MM.1S (cell line): ENCODE results near the gene PPP2R2D.

Source experiments
- DNase-seq: peaks from one replicate; pipeline ENCODE4 v3.0.0-alpha.2; 2015
- H2AFZ ChIP-seq: fragments of 300-600 bp; sonication (generic); 2 replicates; pipeline ENCODE4 v1.6.0; 2016; ENCODE audit warnings: antibody characterized with exemption, low read length
- H3F3A ChIP-seq: fragments of 300-600 bp; sonication (generic); 2 replicates; pipeline ENCODE4 v1.6.1; 2016; ENCODE audit warnings: mild to moderate bottlenecking, antibody characterized with exemption, low read length, moderate library complexity, mixed read lengths; ENCODE audit not compliant: insufficient read depth
- H3K27ac ChIP-seq: fragments of 300-600 bp; sonication (generic); 2 replicates; pipeline ENCODE4 v1.5.1; 2016; ENCODE audit warnings: mild to moderate bottlenecking, low read length
- H3K27me3 ChIP-seq: fragments of 300-600 bp; sonication (generic); replicated peaks from 2 replicates; pipeline ENCODE4 v1.6.0; 2016; ENCODE audit warnings: low read length; ENCODE audit not compliant: insufficient read depth
- H3K36me3 ChIP-seq: fragments of 300-600 bp; sonication (generic); replicated peaks from 2 replicates; pipeline ENCODE4 v1.6.1; 2016; ENCODE audit warnings: mild to moderate bottlenecking, low read length, mixed read lengths; ENCODE audit not compliant: insufficient read depth
- H3K4me1 ChIP-seq: fragments of 300-600 bp; sonication (generic); 2 replicates; pipeline ENCODE4 v1.6.1; 2016; ENCODE audit warnings: low read length, mixed read lengths
- H3K4me2 ChIP-seq: fragments of 300-600 bp; sonication (generic); 2 replicates; pipeline ENCODE4 v1.6.0; 2016; ENCODE audit warnings: low read depth, low read length
- H3K4me3 ChIP-seq: fragments of 300-600 bp; sonication (generic); 2 replicates; pipeline ENCODE4 v1.5.1; 2016; ENCODE audit warnings: low read length, mixed read lengths
- H3K79me2 ChIP-seq: fragments of 300-600 bp; sonication (generic); 2 replicates; pipeline ENCODE4 v1.6.1; 2016; ENCODE audit warnings: mixed run types, low read length, mixed read lengths
- H3K9ac ChIP-seq: fragments of 300-600 bp; sonication (generic); 2 replicates; pipeline ENCODE4 v1.6.1; 2016; ENCODE audit warnings: low read length, mixed read lengths
- H3K9me2 ChIP-seq: fragments of 300-600 bp; sonication (generic); replicated peaks from 2 replicates; pipeline ENCODE4 v1.6.1; 2016; ENCODE audit warnings: mild to moderate bottlenecking, low read length, mixed read lengths; ENCODE audit not compliant: insufficient read depth
- H3K9me3 ChIP-seq: fragments of 300-600 bp; sonication (generic); replicated peaks from 2 replicates; pipeline ENCODE4 v1.6.1; 2016; ENCODE audit warnings: mild to moderate bottlenecking, low read length, mixed read lengths; ENCODE audit not compliant: insufficient read depth
- H4K20me1 ChIP-seq: fragments of 300-600 bp; sonication (generic); 2 replicates; pipeline ENCODE4 v1.6.1; 2016; ENCODE audit warnings: mild to moderate bottlenecking, low read length, moderate library complexity, mixed read lengths; ENCODE audit not compliant: insufficient read depth
- EZH2 ChIP-seq: fragments of 300-600 bp; sonication (generic); optimal IDR thresholded peaks from 2 replicates; pipeline ENCODE3; 2017; ENCODE audit warnings: low read depth, mild to moderate bottlenecking, antibody characterized with exemption, low read length, mixed read lengths
- EZH2phosphoT487 ChIP-seq: fragments of 300-600 bp; sonication (generic); IDR thresholded peaks from 2 replicates; pipeline ENCODE4 v1.6.1; 2018; ENCODE audit warnings: antibody characterized with exemption, low read length
- TF ChIP-seq, protein P1 (sequence below): fragments of 300-600 bp; sonication (generic); IDR thresholded peaks from 2 replicates; pipeline ENCODE4 v1.5.1; 2016; ENCODE audit warnings: antibody characterized with exemption, low read length, mixed read lengths

The PPP2R2D gene

DNA sequence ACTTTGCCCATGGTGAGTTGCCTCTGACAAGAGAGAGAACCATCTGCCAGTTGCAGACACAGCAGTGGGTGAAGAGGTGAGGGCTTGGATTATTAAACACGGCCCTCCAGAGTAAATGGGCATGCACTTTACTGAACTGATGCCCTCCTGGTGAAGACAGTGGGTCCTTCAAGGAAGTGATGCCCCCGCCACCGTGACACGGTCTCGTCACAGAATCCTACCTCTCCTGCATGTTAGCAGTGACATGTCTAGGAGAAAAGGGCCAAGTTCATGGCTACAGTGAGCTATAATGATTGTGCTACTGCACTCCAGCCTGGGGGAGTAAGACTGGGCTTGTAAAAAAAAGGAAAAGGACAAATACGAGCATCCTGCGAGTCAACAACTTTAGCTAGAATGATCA lies 78.5 kb downstream of the PPP2R2D start:
- H3K9me2 ChIP-seq = no peaks in the 10 kb centered on the region
- H4K20me1 ChIP-seq = no peaks in the 10 kb centered on the region
- H3K79me2 ChIP-seq = no peaks in the 10 kb centered on the region
- H3K27me3 ChIP-seq = peaks cover 4% of the 10 kb centered on the region; the same call in 1 of the 2 replicates
- no peak overlapping the region for H3K9ac ChIP-seq
- no peaks in the 10 kb centered on the region for H3K4me1 ChIP-seq
- DNase-seq = no peak
- no peak overlapping the region for H3K4me2 ChIP-seq
- H2AFZ ChIP-seq = no peak overlapping the region
- no peak overlapping the region for H3K4me3 ChIP-seq
- no peak for TF ChIP-seq EZH2
- TF ChIP-seq, protein P1, sequence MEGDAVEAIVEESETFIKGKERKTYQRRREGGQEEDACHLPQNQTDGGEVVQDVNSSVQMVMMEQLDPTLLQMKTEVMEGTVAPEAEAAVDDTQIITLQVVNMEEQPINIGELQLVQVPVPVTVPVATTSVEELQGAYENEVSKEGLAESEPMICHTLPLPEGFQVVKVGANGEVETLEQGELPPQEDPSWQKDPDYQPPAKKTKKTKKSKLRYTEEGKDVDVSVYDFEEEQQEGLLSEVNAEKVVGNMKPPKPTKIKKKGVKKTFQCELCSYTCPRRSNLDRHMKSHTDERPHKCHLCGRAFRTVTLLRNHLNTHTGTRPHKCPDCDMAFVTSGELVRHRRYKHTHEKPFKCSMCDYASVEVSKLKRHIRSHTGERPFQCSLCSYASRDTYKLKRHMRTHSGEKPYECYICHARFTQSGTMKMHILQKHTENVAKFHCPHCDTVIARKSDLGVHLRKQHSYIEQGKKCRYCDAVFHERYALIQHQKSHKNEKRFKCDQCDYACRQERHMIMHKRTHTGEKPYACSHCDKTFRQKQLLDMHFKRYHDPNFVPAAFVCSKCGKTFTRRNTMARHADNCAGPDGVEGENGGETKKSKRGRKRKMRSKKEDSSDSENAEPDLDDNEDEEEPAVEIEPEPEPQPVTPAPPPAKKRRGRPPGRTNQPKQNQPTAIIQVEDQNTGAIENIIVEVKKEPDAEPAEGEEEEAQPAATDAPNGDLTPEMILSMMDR = no peak
- TF ChIP-seq EZH2phosphoT487 = no peak
- no peak overlapping the region for H3K27ac ChIP-seq
- H3F3A ChIP-seq = no peaks in the 10 kb centered on the region
- H3K36me3 ChIP-seq = no peaks in the 10 kb centered on the region
- H3K9me3 ChIP-seq = no peaks in the 10 kb centered on the region

DNA sequence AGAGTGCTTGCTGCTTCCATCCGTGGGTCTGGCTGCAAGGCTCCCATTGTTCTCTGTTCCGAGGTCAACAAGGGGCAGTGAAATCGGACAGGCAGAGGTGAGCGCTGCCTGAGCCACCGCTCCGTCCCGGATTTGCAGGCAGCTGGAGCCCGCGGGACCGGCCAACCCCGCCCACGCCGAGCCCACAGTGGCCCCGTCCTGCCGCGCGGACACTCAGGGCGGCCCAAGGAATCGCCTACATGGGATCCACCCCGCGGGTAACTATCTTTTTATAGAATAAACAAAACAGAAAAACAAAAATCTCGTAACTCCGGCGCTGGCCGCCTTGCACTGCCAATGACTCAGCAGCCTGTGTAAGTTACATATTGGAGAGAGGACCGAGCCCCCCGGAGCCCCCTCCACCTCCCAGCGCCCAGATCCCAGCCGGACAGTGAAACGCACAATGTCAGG lies 79.0 kb downstream of the PPP2R2D start:
- no peak overlapping the region for H3K27ac ChIP-seq
- H3K79me2 ChIP-seq = no peaks in the 10 kb centered on the region
- no peaks in the 10 kb centered on the region for H3K36me3 ChIP-seq
- H4K20me1 ChIP-seq = no peaks in the 10 kb centered on the region
- TF ChIP-seq EZH2phosphoT487 (no peak), EZH2 (no peak)
- TF ChIP-seq, protein P1 = no peak
- peaks cover 4% of the 10 kb centered on the region; the same call in 1 of the 2 replicates for H3K27me3 ChIP-seq
- H3K9me2 ChIP-seq = no peaks in the 10 kb centered on the region
- H3K4me3 ChIP-seq = no peak overlapping the region
- H2AFZ ChIP-seq = no peak overlapping the region
- no peaks in the 10 kb centered on the region for H3F3A ChIP-seq
- DNase-seq = no peak
- H3K9ac ChIP-seq = no peak overlapping the region
- no peaks in the 10 kb centered on the region for H3K4me1 ChIP-seq
- no peak overlapping the region for H3K4me2 ChIP-seq
- H3K9me3 ChIP-seq = no peaks in the 10 kb centered on the region

DNA sequence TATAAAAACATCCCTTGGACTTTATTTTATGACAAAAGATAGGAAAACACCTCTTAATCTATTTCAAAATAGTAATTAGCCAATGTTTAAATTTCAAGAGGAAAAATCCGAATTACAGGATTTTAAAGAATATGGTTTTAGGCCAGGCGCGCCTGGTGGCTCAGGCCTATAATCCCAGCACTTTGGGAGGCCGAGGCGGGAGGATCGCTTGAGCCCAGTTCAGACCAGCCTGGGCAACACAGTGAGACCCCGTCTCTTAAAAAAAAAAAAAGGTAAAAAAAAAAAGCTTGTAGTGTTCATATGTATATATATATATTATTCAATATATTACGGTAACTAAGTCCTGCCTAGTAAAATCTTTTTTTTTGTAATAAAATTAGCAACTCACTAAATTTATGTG lies 79.5 kb downstream of the PPP2R2D start:
- DNase-seq = no peak
- TF ChIP-seq EZH2 (no peak), EZH2phosphoT487 (no peak)
- TF ChIP-seq, protein P1 = no peak
- no peak overlapping the region for H3K4me2 ChIP-seq
- H3K36me3 ChIP-seq = no peaks in the 10 kb centered on the region
- H3K4me3 ChIP-seq = no peak overlapping the region
- no peaks in the 10 kb centered on the region for H3F3A ChIP-seq
- H3K9me2 ChIP-seq = no peaks in the 10 kb centered on the region
- no peak overlapping the region for H3K9ac ChIP-seq
- no peaks in the 10 kb centered on the region for H3K9me3 ChIP-seq
- peaks cover 4% of the 10 kb centered on the region; the same call in 1 of the 2 replicates for H3K27me3 ChIP-seq
- H2AFZ ChIP-seq = no peak overlapping the region
- no peaks in the 10 kb centered on the region for H3K79me2 ChIP-seq
- no peak overlapping the region for H3K27ac ChIP-seq
- H4K20me1 ChIP-seq = no peaks in the 10 kb centered on the region
- no peaks in the 10 kb centered on the region for H3K4me1 ChIP-seq
